A673 (cell line): ENCODE results near the gene GSTO2.

Experiments used
- CTCF ChIP-seq: fragments of 300-800, 200-600 bp; sonication (generic); conservative IDR thresholded peaks from 2 replicates; pipeline ENCODE4 v1.5.1; 2017; ENCODE audit warnings: low read depth, mild to moderate bottlenecking, antibody characterized with exemption, low read length, moderate library complexity, mixed read lengths
- EZH2 ChIP-seq: fragments of 200-600 bp; sonication (generic); IDR thresholded peaks from 2 replicates; pipeline ENCODE4 v1.6.1; 2017; ENCODE audit warnings: borderline replicate concordance, low read depth, mild to moderate bottlenecking, mixed read lengths, antibody characterized with exemption, low read length; ENCODE audit not compliant: poor library complexity, severe bottlenecking

GRCh38 chr10:104284846-104285245 is 15.9 kb downstream of the GSTO2 start:
- TF ChIP-seq CTCF (no peak), EZH2 (no peak)
